Ovary (tissue), 9 donors: ENCODE data around the gene GRID1. TPM values are rescaled to one million over a fixed set of nuclear protein-coding genes. Genes with fewer than 3 reads are reported as not detected.
"Not testable (repeated sequence)": the region's sequence is repeated elsewhere in the genome, so short reads cannot be mapped to it uniquely, and the experiment has no call there.

Source experiments
- DNase-seq, 5 donors: peaks; one replicate each; pipeline ENCODE4 v3.0.0-alpha.2; 2019 to 2020
- H3K27ac ChIP-seq, 2 donors: fragments of 200-600 bp; one replicate each; pipeline versions ENCODE4 v1.5.1 to v1.8.0; 2019 to 2022
- H3K27me3 ChIP-seq: fragments of 200-600 bp; one replicate; pipeline ENCODE4 v1.8.0; 2022
- H3K36me3 ChIP-seq: fragments of 200-600 bp; sonication (generic); one replicate; pipeline ENCODE4 v1.5.1; 2019
- H3K4me1 ChIP-seq: one replicate; pipeline ENCODE4 v1.8.1; 2013; ENCODE audit warnings: mild to moderate bottlenecking, moderate library complexity; ENCODE audit not compliant: insufficient read depth
- H3K4me3 ChIP-seq: fragments of 200-600 bp; sonication (generic); one replicate; pipeline ENCODE4 v1.5.1; 2017
- H3K9me3 ChIP-seq, 2 donors: fragments of 200-600 bp in 1 of 2; sonication (generic) in 1 of 2; one replicate each; pipeline versions ENCODE4 v1.5.1 to v1.8.1; 2013 to 2019; ENCODE audit warnings: mild to moderate bottlenecking in 1 of 2, moderate library complexity in 1 of 2
- EP300 ChIP-seq: sonication (generic); formaldehyde crosslinking; IDR thresholded peaks from one replicate; pipeline ENCODE4 v1.6.1; 2017; ENCODE audit warnings: antibody characterized with exemption
- POLR2A ChIP-seq: fragments of 450-650 bp; IDR thresholded peaks from one replicate; pipeline ENCODE4 v1.6.1; 2017; ENCODE audit warnings: antibody characterized with exemption, mild to moderate bottlenecking, moderate library complexity
- WGBS, 3 donors: extraction: QIAGEN DNeasy Blood & Tissue Kit in 1 of 3; methylation state at CpG; one replicate each; pipeline versions ENCODE4 v1.1.5 to v1.1.7; 2013 to 2017; 5-methylcytosine and 5-hydroxymethylcytosine counted together
- intact Hi-C, 4 donors: fragments of 100-400 bp; cut with DNase I; formaldehyde crosslinking; loops; one replicate each; pipeline versions ENCODE4 v1.11.0 to v1.15.1; 2022 to 2023
- polyA plus RNA-seq, 2 donors: library from polyadenylated mRNA; stranded (reverse); fragments of 200-250 nt in 1 of 2; fragments of 350-450 nt in 1 of 2; fragmentation: Illumina TruSeq in 1 of 2; extraction: RNeasy Lipid Tissue Mini Kit (QIAGEN cat#74804) in 1 of 2; gene quantifications; one replicate each; pipeline ENCODE4 v1.2.3, GENCODE V29; 2013 to 2014
- total RNA-seq, 7 donors: library from RNA; depleted of rRNA in 2 of 7; stranded (reverse); fragments of >200 nt in 2 of 7; fragmentation: NEBNext Ultra II Directional in 3 of 7; extraction: Animal tissue kit (Norgen Biotek cat#: 25700) in 3 of 7; gene quantifications; one replicate each; pipeline versions ENCODE4 v1.1.0 to v1.2.4, GENCODE V29; 2016 to 2023
- TF ChIP-seq, protein P1 (sequence below), 3 donors: fragments of 450-650 bp in 2 of 3; fragments of 200-600 bp in 1 of 3; IDR thresholded peaks; one replicate each; pipeline versions ENCODE4 v1.5.1 to v1.8.0; 2016 to 2022; ENCODE audit warnings: antibody characterized with exemption in 3 of 3, mild to moderate bottlenecking in 1 of 3
- donor health status: DM: no; HTN: no; CAD: no; lungs with moderate emphysema.
- donor health status: DM: no; HTN: no; CAD: no.
- donor health status: Bipolar disorder and iron deficiency.
- donor health status: DM: yes; HTN: yes; CAD: no.
- donor health status: DM: no; HTN: no; CAD: no.
- donor health status: DM: yes; HTN: yes; CAD: no.

Gene GRID1
- total and polyA plus RNA-seq, 9 donors, result 0.57 to 6.2 (median 1.8) TPM

DNA sequence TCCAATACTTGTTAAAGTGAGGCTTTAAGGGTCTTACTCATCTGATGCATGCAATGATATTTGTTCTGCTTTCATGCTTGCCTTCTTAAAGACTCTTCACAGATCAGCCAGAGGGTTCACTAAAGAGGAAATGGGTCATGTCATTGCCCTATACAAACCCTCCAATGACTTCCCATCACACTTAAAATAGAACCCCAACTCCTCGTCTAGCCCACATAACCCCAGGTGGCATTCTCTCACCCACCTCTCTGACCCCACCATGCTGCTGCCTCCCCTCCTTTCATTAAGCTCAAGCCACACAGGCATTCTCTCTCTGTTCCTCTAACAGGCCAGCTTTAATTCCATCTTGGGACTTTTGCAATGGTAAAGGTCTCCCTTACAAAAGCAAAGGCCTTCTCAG, 253.6 kb downstream of the GRID1 start:
- Histone ChIP-seq H3K4me1 (no peaks in the 10 kb centered on the region), H3K4me3 (no peak overlapping the region), H3K27ac (no peak overlapping the region), H3K27me3 (no peaks in the 10 kb centered on the region), H3K36me3 (no peaks in the 10 kb centered on the region), H3K9me3 (no peaks in the 10 kb centered on the region)
- intact Hi-C loops, result no loop called here
- TF ChIP-seq EP300 (no peak), POLR2A (no peak)
- TF ChIP-seq, protein P1, sequence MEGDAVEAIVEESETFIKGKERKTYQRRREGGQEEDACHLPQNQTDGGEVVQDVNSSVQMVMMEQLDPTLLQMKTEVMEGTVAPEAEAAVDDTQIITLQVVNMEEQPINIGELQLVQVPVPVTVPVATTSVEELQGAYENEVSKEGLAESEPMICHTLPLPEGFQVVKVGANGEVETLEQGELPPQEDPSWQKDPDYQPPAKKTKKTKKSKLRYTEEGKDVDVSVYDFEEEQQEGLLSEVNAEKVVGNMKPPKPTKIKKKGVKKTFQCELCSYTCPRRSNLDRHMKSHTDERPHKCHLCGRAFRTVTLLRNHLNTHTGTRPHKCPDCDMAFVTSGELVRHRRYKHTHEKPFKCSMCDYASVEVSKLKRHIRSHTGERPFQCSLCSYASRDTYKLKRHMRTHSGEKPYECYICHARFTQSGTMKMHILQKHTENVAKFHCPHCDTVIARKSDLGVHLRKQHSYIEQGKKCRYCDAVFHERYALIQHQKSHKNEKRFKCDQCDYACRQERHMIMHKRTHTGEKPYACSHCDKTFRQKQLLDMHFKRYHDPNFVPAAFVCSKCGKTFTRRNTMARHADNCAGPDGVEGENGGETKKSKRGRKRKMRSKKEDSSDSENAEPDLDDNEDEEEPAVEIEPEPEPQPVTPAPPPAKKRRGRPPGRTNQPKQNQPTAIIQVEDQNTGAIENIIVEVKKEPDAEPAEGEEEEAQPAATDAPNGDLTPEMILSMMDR (IDR thresholded peaks at IDR 0.05), result no peak
- 58 to 72% (median 60%) methylated on average over 1 of the region's 1 CpG for WGBS, 3 donors
- DNase-seq, result no peak

DNA sequence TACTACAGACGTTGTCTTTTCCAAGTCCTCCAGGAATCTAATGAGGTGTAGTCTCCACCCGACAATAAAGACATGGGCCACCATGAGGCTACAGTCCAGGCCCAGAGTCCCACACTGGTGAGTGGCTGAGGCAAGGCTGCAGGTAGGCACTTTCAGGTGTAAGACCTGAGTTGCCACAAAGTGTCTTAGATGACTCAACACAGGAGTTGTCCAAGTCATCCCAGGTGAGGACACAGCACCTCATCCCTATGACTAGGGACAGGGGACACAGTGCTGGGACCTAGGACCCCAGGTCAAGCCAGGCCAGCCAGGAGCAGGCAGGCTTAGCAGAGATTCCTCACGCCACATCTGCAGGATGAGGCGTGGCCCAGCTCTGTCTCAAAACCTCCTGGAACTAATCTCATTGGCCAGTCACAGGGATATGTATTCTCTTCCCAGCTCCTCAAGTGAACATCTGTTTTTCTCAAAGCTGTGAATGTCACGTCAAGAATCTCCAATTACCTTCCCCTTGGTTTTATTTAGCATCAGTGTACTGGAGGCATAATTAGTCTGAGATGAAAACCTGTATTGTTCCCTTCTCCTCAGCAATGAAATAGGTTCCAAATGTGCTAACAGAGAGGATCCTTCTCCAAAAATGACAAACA, 254.6 kb downstream of the GRID1 start:
- no peak overlapping the region for H3K4me3 ChIP-seq
- 61 to 73% (median 65%) methylated on average over 5 of the region's 5 CpGs for WGBS, 3 donors
- H3K27me3 ChIP-seq, result no peaks in the 10 kb centered on the region
- no peaks in the 10 kb centered on the region for H3K9me3 ChIP-seq
- intact Hi-C loops, result no loop called here
- no peak for DNase-seq
- no peaks in the 10 kb centered on the region for H3K4me1 ChIP-seq
- TF ChIP-seq POLR2A (no peak), EP300 (no peak)
- TF ChIP-seq, protein P1 (IDR thresholded peaks at IDR 0.05), result no peak
- H3K27ac ChIP-seq, result no peak overlapping the region
- H3K36me3 ChIP-seq, result no peaks in the 10 kb centered on the region

DNA sequence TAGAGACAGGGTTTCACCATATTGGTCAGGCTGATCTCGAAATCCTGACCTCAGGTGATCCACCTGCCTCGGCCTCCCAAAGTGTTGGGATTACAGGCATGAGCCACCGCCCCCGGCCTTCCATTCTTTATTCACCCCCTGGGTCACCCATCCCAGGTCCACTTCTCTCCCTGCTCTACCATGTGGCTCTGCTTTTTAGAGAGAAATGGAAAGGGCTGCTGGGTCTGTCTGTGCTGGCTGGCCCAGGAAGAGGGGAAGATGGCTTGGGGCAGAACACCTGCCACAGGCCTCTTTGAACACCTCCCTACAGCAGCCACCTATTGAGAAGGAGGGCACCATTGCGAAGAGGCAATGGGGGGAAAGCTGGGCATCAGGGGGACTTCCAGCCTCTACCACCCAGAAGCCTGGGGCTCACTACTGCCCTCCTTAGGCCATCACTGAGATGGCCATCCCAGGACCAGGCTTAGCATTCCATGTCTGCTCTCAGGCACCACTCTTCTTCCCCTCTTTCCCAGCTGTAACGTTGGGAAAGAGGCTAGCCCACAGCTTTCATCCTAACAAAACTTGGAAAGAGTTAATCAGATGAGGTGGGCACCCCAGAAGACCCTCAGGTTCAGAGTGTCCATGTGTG, 256.3 kb downstream of the GRID1 start:
- WGBS, 3 donors, result 82 to 90% (median 84%) methylated on average over 6 of the region's 6 CpGs

DNA sequence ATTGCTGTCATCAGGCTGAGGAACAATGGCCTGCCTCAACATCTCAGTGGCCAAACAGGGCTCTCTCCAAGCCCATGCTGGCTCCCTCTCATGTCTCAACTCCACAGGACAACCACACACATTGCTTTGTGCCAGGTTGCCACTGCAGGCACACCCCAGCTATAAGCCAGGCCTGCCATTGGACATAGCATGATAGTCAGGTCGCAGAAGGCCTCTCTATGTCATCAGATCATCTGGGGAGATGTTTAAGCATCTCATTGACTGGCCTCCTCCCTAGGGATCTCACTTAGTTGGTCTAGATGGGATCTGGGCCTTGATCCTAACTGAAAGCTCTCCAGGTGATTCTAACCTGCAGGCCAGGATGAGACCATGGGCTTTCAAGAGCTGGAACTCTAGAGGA, 257.2 kb downstream of the GRID1 start:
- DNase-seq, result no peak
- no peak overlapping the region for H3K4me3 ChIP-seq
- TF ChIP-seq POLR2A (no peak), EP300 (no peak)
- H3K27me3 ChIP-seq, result no peaks in the 10 kb centered on the region
- intact Hi-C loops, result no loop called here
- 81 to 84% (median 83%) methylated on average over 1 of the region's 1 CpG for WGBS, 3 donors
- no peaks in the 10 kb centered on the region for H3K4me1 ChIP-seq
- H3K9me3 ChIP-seq, result no peaks in the 10 kb centered on the region
- no peak overlapping the region for H3K27ac ChIP-seq
- H3K36me3 ChIP-seq, result no peaks in the 10 kb centered on the region

More for the DNA sequence above, 256.3 kb downstream of the GRID1 start:
- no peak for DNase-seq
- intact Hi-C loops, result no loop called here
- Histone ChIP-seq H3K4me1 (no peaks in the 10 kb centered on the region), H3K27me3 (no peaks in the 10 kb centered on the region), H3K36me3 (no peaks in the 10 kb centered on the region), H3K4me3 (no peak overlapping the region), H3K27ac (no peak overlapping the region), H3K9me3 (no peaks in the 10 kb centered on the region)
- TF ChIP-seq EP300 (no peak), POLR2A (no peak)
- TF ChIP-seq, protein P1 (IDR thresholded peaks at IDR 0.05), result no peak

DNA sequence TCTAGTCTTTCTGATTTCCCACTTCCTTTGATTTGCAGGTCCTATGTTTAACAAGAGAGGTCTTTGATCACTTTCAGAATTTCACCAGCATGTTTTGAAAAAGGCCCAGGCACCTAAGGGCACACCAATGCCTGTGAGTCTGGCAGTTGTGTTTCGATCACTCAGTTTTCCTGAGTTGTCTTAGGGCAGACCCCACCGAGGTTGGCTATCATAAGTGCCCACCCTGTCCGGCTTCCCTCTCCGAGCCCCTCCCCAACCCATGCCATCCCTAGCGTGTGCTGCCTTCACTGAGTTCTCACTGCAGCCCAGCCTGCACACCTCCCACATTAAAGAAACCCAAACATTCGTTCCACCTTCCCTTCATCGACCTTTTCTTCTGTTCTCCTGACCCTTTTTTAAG, 257.9 kb downstream of the GRID1 start:
- WGBS, 3 donors, result 25 to 44% (median 28%) methylated on average over 7 of the region's 7 CpGs
- no peak overlapping the region for H3K27ac ChIP-seq
- no peaks in the 10 kb centered on the region for H3K27me3 ChIP-seq
- H3K4me3 ChIP-seq, result no peak overlapping the region
- no peaks in the 10 kb centered on the region for H3K4me1 ChIP-seq
- DNase-seq, result no peak
- H3K36me3 ChIP-seq, result no peaks in the 10 kb centered on the region
- no peaks in the 10 kb centered on the region for H3K9me3 ChIP-seq
- TF ChIP-seq, protein P1 (IDR thresholded peaks at IDR 0.05), result no peak
- no peak for TF ChIP-seq EP300
- TF ChIP-seq POLR2A, result no peak
- intact Hi-C loops, result no loop called here

DNA sequence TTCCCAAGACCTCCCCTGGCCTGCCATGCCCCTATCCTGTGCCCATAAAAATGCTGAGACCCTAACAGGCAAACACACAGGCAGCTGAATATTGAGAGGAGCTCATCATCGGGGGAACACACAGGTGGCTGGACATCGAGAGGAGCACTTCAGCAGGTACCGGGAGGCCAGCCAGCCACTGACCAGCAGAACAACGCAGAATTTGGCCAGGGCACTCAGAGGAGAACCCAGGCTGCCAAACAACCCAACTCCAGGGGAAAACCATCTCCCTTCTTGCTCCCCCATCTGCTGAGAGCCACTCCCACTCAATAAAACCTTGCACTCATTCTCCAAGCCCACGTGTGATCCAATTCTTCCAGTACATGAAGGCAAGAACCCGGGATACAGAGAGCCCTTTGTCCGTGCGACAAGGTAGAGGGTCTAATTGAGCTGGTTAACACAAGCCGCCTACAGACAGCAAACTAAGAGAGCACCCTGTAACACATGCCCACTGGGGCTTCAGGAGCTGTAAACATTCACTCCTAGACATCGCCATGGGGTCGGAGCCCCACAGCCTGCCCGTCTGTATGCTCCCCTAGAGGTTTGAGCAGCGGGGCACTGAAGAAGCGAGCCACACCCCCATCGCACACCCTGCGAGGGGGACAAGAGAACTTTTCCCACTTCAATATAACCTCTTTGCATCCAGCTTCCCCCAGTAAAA, 258.8 kb downstream of the GRID1 start:
- H3K36me3 ChIP-seq, H3K4me1 ChIP-seq, H3K27me3 ChIP-seq, H3K9me3 ChIP-seq, H3K27ac ChIP-seq, H3K4me3 ChIP-seq, intact Hi-C loops, DNase-seq: not testable (repeated sequence)
- 72 to 85% (median 81%) methylated on average over 16 of the region's 16 CpGs for WGBS, 3 donors
